Keratinocyte (primary cell): ENCODE results near the gene MRPL43.

Experiments
- EZH2 ChIP-seq: IDR thresholded peaks from one replicate; pipeline ENCODE4 v1.6.1; 2012; ENCODE audit warnings: inconsistent platforms, mild to moderate bottlenecking, low read length, moderate library complexity
- TF ChIP-seq, protein P1 (sequence below), 3 experiments: IDR thresholded peaks in 1 of 3; conservative IDR thresholded peaks in 1 of 3; optimal IDR thresholded peaks in 1 of 3; 2 replicates in 2 of 3; 3 replicates in 1 of 3; pipeline versions ENCODE3 to v1.5.1; 2011; ENCODE audit warnings: low read length in 3 of 3, mild to moderate bottlenecking in 3 of 3, moderate library complexity in 2 of 3, control low read depth in 1 of 3, inconsistent platforms in 1 of 3; ENCODE audit not compliant: insufficient read depth in 2 of 3; ENCODE audit errors: extremely low read depth in 1 of 3

DNA sequence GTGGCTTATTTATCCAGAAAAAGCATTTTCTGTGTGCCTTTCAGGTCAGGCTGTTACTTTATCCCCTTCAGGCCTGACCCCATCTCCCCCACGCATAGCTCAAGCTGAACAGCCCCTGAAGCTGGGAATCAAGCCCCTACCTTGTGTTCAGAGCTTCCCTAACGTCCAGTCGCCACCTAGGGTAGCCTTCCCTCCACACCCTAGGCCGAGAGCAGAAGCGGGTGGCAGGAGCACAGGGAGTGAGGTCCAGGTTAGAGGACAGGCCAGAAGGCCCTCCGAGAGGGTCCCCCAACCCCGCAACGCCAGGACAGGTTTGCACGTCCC lies 18.5 kb downstream of the MRPL43 start:
- TF ChIP-seq, protein P1, sequence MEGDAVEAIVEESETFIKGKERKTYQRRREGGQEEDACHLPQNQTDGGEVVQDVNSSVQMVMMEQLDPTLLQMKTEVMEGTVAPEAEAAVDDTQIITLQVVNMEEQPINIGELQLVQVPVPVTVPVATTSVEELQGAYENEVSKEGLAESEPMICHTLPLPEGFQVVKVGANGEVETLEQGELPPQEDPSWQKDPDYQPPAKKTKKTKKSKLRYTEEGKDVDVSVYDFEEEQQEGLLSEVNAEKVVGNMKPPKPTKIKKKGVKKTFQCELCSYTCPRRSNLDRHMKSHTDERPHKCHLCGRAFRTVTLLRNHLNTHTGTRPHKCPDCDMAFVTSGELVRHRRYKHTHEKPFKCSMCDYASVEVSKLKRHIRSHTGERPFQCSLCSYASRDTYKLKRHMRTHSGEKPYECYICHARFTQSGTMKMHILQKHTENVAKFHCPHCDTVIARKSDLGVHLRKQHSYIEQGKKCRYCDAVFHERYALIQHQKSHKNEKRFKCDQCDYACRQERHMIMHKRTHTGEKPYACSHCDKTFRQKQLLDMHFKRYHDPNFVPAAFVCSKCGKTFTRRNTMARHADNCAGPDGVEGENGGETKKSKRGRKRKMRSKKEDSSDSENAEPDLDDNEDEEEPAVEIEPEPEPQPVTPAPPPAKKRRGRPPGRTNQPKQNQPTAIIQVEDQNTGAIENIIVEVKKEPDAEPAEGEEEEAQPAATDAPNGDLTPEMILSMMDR (optimal IDR thresholded peaks at IDR 0.05 in 1 of 3, IDR thresholded peaks at IDR 0.05 in 1 of 3, conservative IDR thresholded peaks at IDR 0.05 in 1 of 3; ENCODE audit: extremely low read depth in 1 of 3, insufficient read depth in 2 of 3, low read length in 3 of 3), result no peak
- no peak for TF ChIP-seq EZH2
